Left lung (tissue), 10 donors: ENCODE data around the gene IMMP1L. TPM values are rescaled to one million over a fixed set of nuclear protein-coding genes. Genes with fewer than 3 reads are reported as not detected.

Experiments used
- ATAC-seq: fragments of 200-7000 bp; cut with Tn5 transposase; one replicate; pipeline ENCODE4 v1.9.1; 2020; ENCODE audit warnings: moderate library complexity
- DNase-seq, 4 donors: peaks; one replicate each; pipeline ENCODE4 v3.0.0-alpha.2; 2013 to 2020
- H3K27ac ChIP-seq, 2 donors: fragments of 200-600 bp; sonication (generic) in 1 of 2; one replicate each; pipeline versions ENCODE4 v1.5.0 to v1.8.0; 2020 to 2021
- H3K27me3 ChIP-seq, 2 donors: fragments of 200-600 bp; sonication (generic) in 1 of 2; one replicate each; pipeline versions ENCODE4 v1.5.0 to v1.8.0; 2020 to 2021
- H3K36me3 ChIP-seq, 2 donors: fragments of 200-600 bp; sonication (generic) in 1 of 2; one replicate each; pipeline versions ENCODE4 v1.5.0 to v1.8.0; 2020 to 2021
- H3K4me1 ChIP-seq, 2 donors: fragments of 200-600 bp; one replicate each; pipeline ENCODE4 v1.8.0; 2021
- H3K4me3 ChIP-seq, 2 donors: fragments of 200-600 bp; sonication (generic) in 1 of 2; one replicate each; pipeline versions ENCODE4 v1.5.0 to v1.8.0; 2020 to 2021; ENCODE audit warnings: mild to moderate bottlenecking in 1 of 2
- H3K9me3 ChIP-seq, 2 donors: fragments of 200-600 bp; sonication (generic) in 1 of 2; one replicate each; pipeline versions ENCODE4 v1.5.0 to v1.8.0; 2020 to 2021
- CTCF ChIP-seq, 2 donors: fragments of 200-600 bp; sonication (generic) in 1 of 2; IDR thresholded peaks; one replicate each; pipeline versions ENCODE4 v1.5.0 to v1.8.0; 2021; ENCODE audit warnings: antibody characterized with exemption in 2 of 2
- intact Hi-C, 2 donors: fragments of 100-400 bp; cut with DNase I; formaldehyde crosslinking; loops; one replicate each; pipeline versions ENCODE4 v1.11.2 to v1.14.2; 2022
- polyA plus RNA-seq, 6 donors: library from polyadenylated mRNA; unstranded; fragments of 120-200 nt; gene quantifications; one replicate each; pipeline ENCODE4 v1.2.1, GENCODE V29; 2013; ENCODE audit not compliant: insufficient read length in 6 of 6
- total RNA-seq, 2 donors: library from RNA; stranded (reverse); fragmentation: NEBNext Ultra II Directional; extraction: Animal tissue kit (Norgen Biotek cat#: 25700); gene quantifications; one replicate each; pipeline ENCODE4 v1.2.1, GENCODE V29; 2021
- donor health status: DM: no; HTN: yes; CAD: no.
- donor health status: DM: no; HTN: no; CAD: no.

IMMP1L gene
- total and polyA plus RNA-seq, 8 donors = 15.8 to 51.3 (median 44.4) TPM

- intact Hi-C loops = no loop called here
- no peaks in the 10 kb centered on the region for H3K36me3 ChIP-seq
- no peak overlapping the region for H3K27ac ChIP-seq
- H3K4me1 ChIP-seq = no peaks in the 10 kb centered on the region
- no peak for DNase-seq
- no peak for ATAC-seq
- H3K27me3 ChIP-seq = no peaks in the 10 kb centered on the region
- H3K9me3 ChIP-seq = no peaks in the 10 kb centered on the region
- no peak overlapping the region for H3K4me3 ChIP-seq
- TF ChIP-seq CTCF (IDR thresholded peaks at IDR 0.05) = no peak
These were observed 30.4 kb downstream of the IMMP1L start for GRCh38 chr11:31479066-31479465.

GRCh38 chr11:31478223-31478590 lies 31.2 kb downstream of the IMMP1L start:
- H3K36me3 ChIP-seq = no peaks in the 10 kb centered on the region
- ATAC-seq (no peak), DNase-seq (no peak)
- H3K27ac ChIP-seq = no peak overlapping the region
- no peak for TF ChIP-seq CTCF (IDR thresholded peaks at IDR 0.05)
- no peaks in the 10 kb centered on the region for H3K27me3 ChIP-seq
- no peak overlapping the region for H3K4me3 ChIP-seq
- no peaks in the 10 kb centered on the region for H3K9me3 ChIP-seq
- intact Hi-C loops = no loop called here
- H3K4me1 ChIP-seq = no peaks in the 10 kb centered on the region

- DNase-seq = no peak
- no peak overlapping the region for H3K4me3 ChIP-seq
- TF ChIP-seq CTCF (IDR thresholded peaks at IDR 0.05) = no peak
These were observed 31.7 kb downstream of the IMMP1L start for GRCh38 chr11:31477528-31478222.

GRCh38 chr11:31474083-31474482 lies 35.3 kb downstream of the IMMP1L start:
- H3K36me3 ChIP-seq = no peaks in the 10 kb centered on the region
- intact Hi-C loops = no loop called here
- ATAC-seq (no peak), DNase-seq (no peak)
- H3K4me3 ChIP-seq = no peak overlapping the region
- no peak for TF ChIP-seq CTCF (IDR thresholded peaks at IDR 0.05)
- no peaks in the 10 kb centered on the region for H3K27me3 ChIP-seq
- H3K9me3 ChIP-seq = no peaks in the 10 kb centered on the region
- H3K27ac ChIP-seq = no peak overlapping the region
- no peaks in the 10 kb centered on the region for H3K4me1 ChIP-seq

More at GRCh38 chr11:31477528-31478222, 31.7 kb downstream of the IMMP1L start:
- ATAC-seq = no peak
- Histone ChIP-seq H3K27me3 (no peaks in the 10 kb centered on the region), H3K9me3 (no peaks in the 10 kb centered on the region), H3K36me3 (no peaks in the 10 kb centered on the region), H3K4me1 (no peaks in the 10 kb centered on the region), H3K27ac (no peak overlapping the region)
- intact Hi-C loops = no loop called here

GRCh38 chr11:31464436-31464835 lies 45.0 kb downstream of the IMMP1L start:
- H3K27me3 ChIP-seq = no peaks in the 10 kb centered on the region
- ATAC-seq = no peak
- no peak for TF ChIP-seq CTCF (IDR thresholded peaks at IDR 0.05)
- intact Hi-C loops = no loop called here
- H3K27ac ChIP-seq = no peak overlapping the region
- no peaks in the 10 kb centered on the region for H3K36me3 ChIP-seq
- peaks cover 0 to 29% of the 10 kb centered on the region in 2 donors for H3K9me3 ChIP-seq
- no peaks in the 10 kb centered on the region for H3K4me1 ChIP-seq
- no peak overlapping the region for H3K4me3 ChIP-seq
- DNase-seq = no peak
